WTC11 (cell line): Measurements from ENCODE around the gene MICAL3. TPM values are rescaled to one million over a fixed set of nuclear protein-coding genes. Genes with fewer than 3 reads are reported as not detected.
"Not testable (repeated sequence)": the region's sequence is repeated elsewhere in the genome, so short reads cannot be mapped to it uniquely, and the experiment has no call there.

Experiments used
- ATAC-seq: fragments of 200-7000 bp; cut with Tn5 transposase; 2 replicates; pipeline ENCODE4 v1.10.0; 2021; ENCODE audit warnings: mild to moderate bottlenecking, moderate library complexity
- CTCF ChIA-PET: fragments of 300-600 bp; sonication (Branson Sonifier 250); formaldehyde crosslinking; loops from one replicate; lab custom pipeline; 2021; ENCODE audit warnings: antibody characterized with exemption; lab: Charles Lee
- POLR2A ChIA-PET: fragments of 350-600 bp; sonication (Branson Sonifier 250); formaldehyde crosslinking; loops from one replicate; lab custom pipeline; 2021; ENCODE audit warnings: antibody characterized with exemption; lab: Charles Lee
- DNase-seq: peaks from one replicate; pipeline ENCODE4 v3.0.0; 2021; ENCODE audit warnings: low spot score
- H3K27ac Mint-ChIP-seq: 2 replicates; pipeline ENCODE4 v1.8.0; 2021; ENCODE audit warnings: mixed read lengths
- H3K27me3 Mint-ChIP-seq: 2 replicates; pipeline ENCODE4 v1.8.0; 2021; ENCODE audit warnings: low read depth, mild to moderate bottlenecking, moderate library complexity, mixed read lengths
- H3K36me3 Mint-ChIP-seq: 2 replicates; pipeline ENCODE4 v1.8.0; 2021; ENCODE audit warnings: mixed read lengths
- H3K4me1 Mint-ChIP-seq: 2 replicates; pipeline ENCODE4 v1.8.0; 2022; ENCODE audit warnings: mixed read lengths
- H3K4me3 Mint-ChIP-seq: 2 replicates; pipeline ENCODE4 v1.8.0; 2021; ENCODE audit warnings: mild to moderate bottlenecking, moderate library complexity, mixed read lengths
- H3K9me3 Mint-ChIP-seq: 2 replicates; pipeline ENCODE4 v1.8.0; 2021; ENCODE audit warnings: mixed read lengths
- ATF1 ChIP-seq: sonication (generic); formaldehyde crosslinking; IDR thresholded peaks from 2 replicates; pipeline ENCODE4 v1.8.1; 2023; ENCODE audit warnings: mild to moderate bottlenecking, moderate library complexity, missing genetic modification reagents
- FOXJ3 ChIP-seq: sonication (generic); formaldehyde crosslinking; IDR thresholded peaks from 2 replicates; pipeline ENCODE4 v1.9.0; 2021; ENCODE audit warnings: missing genetic modification reagents, mild to moderate bottlenecking, borderline replicate concordance
- FOXP1 ChIP-seq: sonication (generic); formaldehyde crosslinking; IDR thresholded peaks from 2 replicates; pipeline ENCODE4 v1.8.0; 2022; ENCODE audit warnings: missing genetic modification reagents, mild to moderate bottlenecking, moderate library complexity, borderline replicate concordance
- NR1H2 ChIP-seq: sonication (generic); formaldehyde crosslinking; IDR thresholded peaks from 2 replicates; pipeline ENCODE4 v1.9.0; 2021; ENCODE audit warnings: mild to moderate bottlenecking, moderate library complexity, missing genetic modification reagents
- NR2C2 ChIP-seq: sonication (generic); formaldehyde crosslinking; IDR thresholded peaks from 2 replicates; pipeline ENCODE4 v1.8.0; 2022; ENCODE audit warnings: mild to moderate bottlenecking, missing genetic modification reagents
- TEAD4 ChIP-seq: sonication (generic); formaldehyde crosslinking; IDR thresholded peaks from 2 replicates; pipeline ENCODE4 v1.8.0; 2022; ENCODE audit warnings: mild to moderate bottlenecking, missing genetic modification reagents
- TP53 ChIP-seq: sonication (generic); formaldehyde crosslinking; IDR thresholded peaks from 2 replicates; pipeline ENCODE4 v1.8.1; 2023; ENCODE audit warnings: mild to moderate bottlenecking, missing genetic modification reagents
- ZBTB21 ChIP-seq: sonication (generic); formaldehyde crosslinking; IDR thresholded peaks from 2 replicates; pipeline ENCODE4 v1.8.1; 2023; ENCODE audit warnings: mild to moderate bottlenecking, missing genetic modification reagents, borderline replicate concordance
- ZNF121 ChIP-seq: sonication (generic); formaldehyde crosslinking; IDR thresholded peaks from 2 replicates; pipeline ENCODE4 v1.8.0; 2023; ENCODE audit warnings: missing genetic modification reagents
- ZNF219 ChIP-seq: sonication (generic); formaldehyde crosslinking; IDR thresholded peaks from 2 replicates; pipeline ENCODE4 v1.8.0; 2023; ENCODE audit warnings: missing genetic modification reagents, mild to moderate bottlenecking, borderline replicate concordance
- ZNF423 ChIP-seq: fragments of 250-450 bp; sonication (Bioruptor Pico); IDR thresholded peaks from 2 replicates; pipeline ENCODE4 v2.1.2; 2022; ENCODE audit warnings: mild to moderate bottlenecking, moderate library complexity
- total RNA-seq: library from RNA; stranded (reverse); gene quantifications from 3 replicates; pipeline ENCODE4 v1.2.3, GENCODE V29; 2021
- TF ChIP-seq, protein P1 (sequence below): sonication (generic); formaldehyde crosslinking; IDR thresholded peaks from 2 replicates; pipeline ENCODE4 v1.8.1; 2023; ENCODE audit warnings: mild to moderate bottlenecking, missing genetic modification reagents, borderline replicate concordance
- TF ChIP-seq, protein P2 (sequence below): fragments of 200-600 bp; IDR thresholded peaks from 2 replicates; pipeline ENCODE4 v1.8.0; 2022; ENCODE audit warnings: antibody characterized with exemption
- TF ChIP-seq, protein P3 (sequence below): sonication (generic); formaldehyde crosslinking; IDR thresholded peaks from 2 replicates; pipeline ENCODE4 v1.8.0; 2023; ENCODE audit warnings: mild to moderate bottlenecking, missing genetic modification reagents

MICAL3 gene
- total RNA-seq, 1 experiment from 2014 or later = 41.2 TPM

DNA sequence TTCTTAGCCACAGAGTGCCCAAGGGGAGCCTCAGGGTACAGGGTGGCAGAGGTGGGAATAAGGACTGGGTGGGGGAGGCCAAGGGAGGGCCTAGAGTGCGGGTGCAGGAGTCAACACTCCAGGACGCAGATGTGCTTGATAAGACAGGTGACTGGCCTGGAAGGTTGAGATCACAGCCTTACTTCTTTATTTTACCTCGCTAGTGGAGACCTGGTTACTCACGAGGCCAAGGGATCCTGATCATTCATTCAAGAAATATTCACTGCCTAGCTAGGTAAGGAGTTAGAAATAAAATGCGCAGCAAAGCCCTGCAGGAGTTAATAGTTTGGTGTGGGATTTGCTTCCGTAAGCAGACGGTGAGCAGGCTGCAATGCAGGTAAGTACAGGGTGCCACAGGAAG, 40.3 kb upstream of the MICAL3 start:
- ATAC-seq = no peak
- no peaks in the 10 kb centered on the region for H3K9me3 Mint-ChIP-seq
- H3K27ac Mint-ChIP-seq = no peak overlapping the region
- TF ChIP-seq ZNF219 (CRISPR knock-in tag) (no peak), NR2C2 (CRISPR knock-in tag) (no peak), ATF1 (CRISPR knock-in tag) (no peak), ZNF121 (CRISPR knock-in tag) (no peak)
- TF ChIP-seq, protein P1, sequence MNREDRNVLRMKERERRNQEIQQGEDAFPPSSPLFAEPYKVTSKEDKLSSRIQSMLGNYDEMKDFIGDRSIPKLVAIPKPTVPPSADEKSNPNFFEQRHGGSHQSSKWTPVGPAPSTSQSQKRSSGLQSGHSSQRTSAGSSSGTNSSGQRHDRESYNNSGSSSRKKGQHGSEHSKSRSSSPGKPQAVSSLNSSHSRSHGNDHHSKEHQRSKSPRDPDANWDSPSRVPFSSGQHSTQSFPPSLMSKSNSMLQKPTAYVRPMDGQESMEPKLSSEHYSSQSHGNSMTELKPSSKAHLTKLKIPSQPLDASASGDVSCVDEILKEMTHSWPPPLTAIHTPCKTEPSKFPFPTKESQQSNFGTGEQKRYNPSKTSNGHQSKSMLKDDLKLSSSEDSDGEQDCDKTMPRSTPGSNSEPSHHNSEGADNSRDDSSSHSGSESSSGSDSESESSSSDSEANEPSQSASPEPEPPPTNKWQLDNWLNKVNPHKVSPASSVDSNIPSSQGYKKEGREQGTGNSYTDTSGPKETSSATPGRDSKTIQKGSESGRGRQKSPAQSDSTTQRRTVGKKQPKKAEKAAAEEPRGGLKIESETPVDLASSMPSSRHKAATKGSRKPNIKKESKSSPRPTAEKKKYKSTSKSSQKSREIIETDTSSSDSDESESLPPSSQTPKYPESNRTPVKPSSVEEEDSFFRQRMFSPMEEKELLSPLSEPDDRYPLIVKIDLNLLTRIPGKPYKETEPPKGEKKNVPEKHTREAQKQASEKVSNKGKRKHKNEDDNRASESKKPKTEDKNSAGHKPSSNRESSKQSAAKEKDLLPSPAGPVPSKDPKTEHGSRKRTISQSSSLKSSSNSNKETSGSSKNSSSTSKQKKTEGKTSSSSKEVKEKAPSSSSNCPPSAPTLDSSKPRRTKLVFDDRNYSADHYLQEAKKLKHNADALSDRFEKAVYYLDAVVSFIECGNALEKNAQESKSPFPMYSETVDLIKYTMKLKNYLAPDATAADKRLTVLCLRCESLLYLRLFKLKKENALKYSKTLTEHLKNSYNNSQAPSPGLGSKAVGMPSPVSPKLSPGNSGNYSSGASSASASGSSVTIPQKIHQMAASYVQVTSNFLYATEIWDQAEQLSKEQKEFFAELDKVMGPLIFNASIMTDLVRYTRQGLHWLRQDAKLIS (CRISPR knock-in tag) = no peak
- no peak for DNase-seq
- no peak overlapping the region for H3K4me3 Mint-ChIP-seq
- H3K4me1 Mint-ChIP-seq = no peaks in the 10 kb centered on the region
- POLR2A ChIA-PET = no interaction called here
- H3K27me3 Mint-ChIP-seq = peaks cover 3% of the 10 kb centered on the region
- CTCF ChIA-PET = interaction anchor here (0.8 to 1.9 kb wide), 10 partner anchors 11 to 322 kb away, joined by 3 to 15 read pairs (median 4); partner anchors contain the start of gene PEX26
- H3K36me3 Mint-ChIP-seq = no peaks in the 10 kb centered on the region

DNA sequence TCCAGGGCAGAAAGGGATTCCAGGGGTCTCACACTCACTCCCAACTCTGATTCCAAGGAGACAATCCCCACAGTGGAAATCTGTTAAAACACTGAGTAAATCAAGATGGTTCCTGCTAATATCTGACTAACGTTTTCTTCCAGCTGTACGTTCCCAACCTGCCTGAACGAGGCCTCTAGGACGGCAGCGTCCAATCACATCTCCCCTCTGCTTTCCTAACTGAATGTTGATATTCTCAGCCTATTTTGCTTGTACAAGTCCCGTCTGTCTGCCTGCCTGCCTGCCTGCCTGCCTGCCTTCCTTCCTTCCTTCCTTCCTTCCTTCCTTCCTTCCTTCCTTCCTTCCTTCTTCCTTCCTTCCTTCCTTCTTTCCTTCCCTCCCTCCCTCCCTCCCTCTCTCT, 39.4 kb upstream of the MICAL3 start:
- DNase-seq, H3K4me3 Mint-ChIP-seq, ATAC-seq, POLR2A ChIA-PET, H3K36me3 Mint-ChIP-seq, H3K27ac Mint-ChIP-seq, H3K27me3 Mint-ChIP-seq, H3K4me1 Mint-ChIP-seq, H3K9me3 Mint-ChIP-seq: not testable (repeated sequence)
- CTCF ChIA-PET = interaction anchor here (0.6 to 1.7 kb wide), 4 partner anchors 172 to 321 kb away, joined by 3 to 6 read pairs (median 4); no protein-coding TSS in a partner anchor

DNA sequence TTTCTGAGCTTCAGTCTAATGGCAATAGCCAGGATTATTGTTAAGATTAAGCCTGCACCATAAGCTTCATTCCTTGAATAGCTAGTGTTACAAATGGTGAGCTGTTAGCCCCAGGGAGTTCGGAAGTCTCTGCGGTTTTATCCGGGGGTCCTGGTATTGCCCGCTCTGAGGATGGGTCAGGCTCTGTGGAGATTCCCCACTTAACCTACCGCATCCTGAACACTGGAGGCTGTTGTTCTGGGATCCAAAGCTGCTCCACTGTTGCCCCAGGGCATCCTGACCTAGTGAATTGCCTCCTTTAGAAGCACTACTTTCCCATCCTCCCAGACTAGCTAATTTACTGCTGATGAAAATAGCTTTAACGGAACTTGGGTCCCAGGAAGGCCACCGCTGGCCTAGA, 38.9 kb upstream of the MICAL3 start:
- Mint-ChIP-seq H3K27me3 (peaks cover 3% of the 10 kb centered on the region), H3K4me1 (no peaks in the 10 kb centered on the region), H3K36me3 (no peaks in the 10 kb centered on the region), H3K9me3 (no peaks in the 10 kb centered on the region), H3K4me3 (no peak overlapping the region), H3K27ac (no peak overlapping the region)
- POLR2A ChIA-PET = no interaction called here
- CTCF ChIA-PET = interaction anchor here (1.1 to 1.7 kb wide), 3 partner anchors 174 to 321 kb away, joined by 3 to 6 read pairs (median 3); no protein-coding TSS in a partner anchor
- DNase-seq = no peak
- no peak for ATAC-seq
- TF ChIP-seq ZNF423 (CRISPR knock-in tag) = no peak
- no peak for TF ChIP-seq TEAD4 (CRISPR knock-in tag)
- TF ChIP-seq ZBTB21 (CRISPR knock-in tag) = no peak
- no peak for TF ChIP-seq TP53
- TF ChIP-seq, protein P2, sequence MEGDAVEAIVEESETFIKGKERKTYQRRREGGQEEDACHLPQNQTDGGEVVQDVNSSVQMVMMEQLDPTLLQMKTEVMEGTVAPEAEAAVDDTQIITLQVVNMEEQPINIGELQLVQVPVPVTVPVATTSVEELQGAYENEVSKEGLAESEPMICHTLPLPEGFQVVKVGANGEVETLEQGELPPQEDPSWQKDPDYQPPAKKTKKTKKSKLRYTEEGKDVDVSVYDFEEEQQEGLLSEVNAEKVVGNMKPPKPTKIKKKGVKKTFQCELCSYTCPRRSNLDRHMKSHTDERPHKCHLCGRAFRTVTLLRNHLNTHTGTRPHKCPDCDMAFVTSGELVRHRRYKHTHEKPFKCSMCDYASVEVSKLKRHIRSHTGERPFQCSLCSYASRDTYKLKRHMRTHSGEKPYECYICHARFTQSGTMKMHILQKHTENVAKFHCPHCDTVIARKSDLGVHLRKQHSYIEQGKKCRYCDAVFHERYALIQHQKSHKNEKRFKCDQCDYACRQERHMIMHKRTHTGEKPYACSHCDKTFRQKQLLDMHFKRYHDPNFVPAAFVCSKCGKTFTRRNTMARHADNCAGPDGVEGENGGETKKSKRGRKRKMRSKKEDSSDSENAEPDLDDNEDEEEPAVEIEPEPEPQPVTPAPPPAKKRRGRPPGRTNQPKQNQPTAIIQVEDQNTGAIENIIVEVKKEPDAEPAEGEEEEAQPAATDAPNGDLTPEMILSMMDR = no peak
- no peak for TF ChIP-seq FOXP1 (CRISPR knock-in tag)
- TF ChIP-seq, protein P3, sequence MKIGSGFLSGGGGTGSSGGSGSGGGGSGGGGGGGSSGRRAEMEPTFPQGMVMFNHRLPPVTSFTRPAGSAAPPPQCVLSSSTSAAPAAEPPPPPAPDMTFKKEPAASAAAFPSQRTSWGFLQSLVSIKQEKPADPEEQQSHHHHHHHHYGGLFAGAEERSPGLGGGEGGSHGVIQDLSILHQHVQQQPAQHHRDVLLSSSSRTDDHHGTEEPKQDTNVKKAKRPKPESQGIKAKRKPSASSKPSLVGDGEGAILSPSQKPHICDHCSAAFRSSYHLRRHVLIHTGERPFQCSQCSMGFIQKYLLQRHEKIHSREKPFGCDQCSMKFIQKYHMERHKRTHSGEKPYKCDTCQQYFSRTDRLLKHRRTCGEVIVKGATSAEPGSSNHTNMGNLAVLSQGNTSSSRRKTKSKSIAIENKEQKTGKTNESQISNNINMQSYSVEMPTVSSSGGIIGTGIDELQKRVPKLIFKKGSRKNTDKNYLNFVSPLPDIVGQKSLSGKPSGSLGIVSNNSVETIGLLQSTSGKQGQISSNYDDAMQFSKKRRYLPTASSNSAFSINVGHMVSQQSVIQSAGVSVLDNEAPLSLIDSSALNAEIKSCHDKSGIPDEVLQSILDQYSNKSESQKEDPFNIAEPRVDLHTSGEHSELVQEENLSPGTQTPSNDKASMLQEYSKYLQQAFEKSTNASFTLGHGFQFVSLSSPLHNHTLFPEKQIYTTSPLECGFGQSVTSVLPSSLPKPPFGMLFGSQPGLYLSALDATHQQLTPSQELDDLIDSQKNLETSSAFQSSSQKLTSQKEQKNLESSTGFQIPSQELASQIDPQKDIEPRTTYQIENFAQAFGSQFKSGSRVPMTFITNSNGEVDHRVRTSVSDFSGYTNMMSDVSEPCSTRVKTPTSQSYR (CRISPR knock-in tag) = no peak
- TF ChIP-seq NR1H2 (CRISPR knock-in tag) = no peak
- TF ChIP-seq FOXJ3 = no peak
